ENCODE measurements around the gene CNOT6L.
A peak's percentile ranks its signal among the peaks of the same experiment; 100 is the strongest.
"Not testable (repeated sequence)": the region's sequence is repeated elsewhere in the genome, so short reads cannot be mapped to it uniquely, and the experiment has no call there.

Gene CNOT6L

DNA sequence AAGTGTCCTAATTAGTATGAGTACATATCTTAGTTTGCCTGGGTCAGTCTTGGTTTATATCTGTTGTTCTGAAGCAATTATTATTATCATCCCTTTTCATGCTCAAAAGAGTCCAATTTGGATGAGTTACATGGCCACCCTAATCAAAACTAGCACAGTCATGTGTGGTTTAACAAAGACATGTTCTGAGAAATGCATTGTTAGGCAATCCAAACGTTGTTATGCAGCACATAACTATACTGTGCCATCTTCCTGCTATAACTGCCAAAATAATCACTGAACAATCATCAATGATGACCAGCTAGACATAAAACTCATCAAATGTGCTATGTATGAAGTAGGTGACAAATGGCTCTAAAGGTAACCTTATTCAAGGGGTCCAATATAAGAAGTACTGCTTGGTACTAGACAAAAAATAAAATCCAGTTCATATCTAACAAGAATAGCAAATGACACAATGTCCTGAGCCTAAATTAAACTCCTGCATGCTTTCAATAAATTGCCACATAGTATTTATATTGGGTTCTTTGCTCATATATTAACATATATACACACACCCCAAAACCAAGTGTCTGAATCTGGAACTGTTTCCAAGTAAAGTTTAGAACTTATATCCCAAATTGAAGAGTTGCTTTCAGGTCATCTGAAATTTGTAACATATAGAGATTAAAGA, 41.9 kb downstream of the CNOT6L start:
- DNase-seq = no peak

DNA sequence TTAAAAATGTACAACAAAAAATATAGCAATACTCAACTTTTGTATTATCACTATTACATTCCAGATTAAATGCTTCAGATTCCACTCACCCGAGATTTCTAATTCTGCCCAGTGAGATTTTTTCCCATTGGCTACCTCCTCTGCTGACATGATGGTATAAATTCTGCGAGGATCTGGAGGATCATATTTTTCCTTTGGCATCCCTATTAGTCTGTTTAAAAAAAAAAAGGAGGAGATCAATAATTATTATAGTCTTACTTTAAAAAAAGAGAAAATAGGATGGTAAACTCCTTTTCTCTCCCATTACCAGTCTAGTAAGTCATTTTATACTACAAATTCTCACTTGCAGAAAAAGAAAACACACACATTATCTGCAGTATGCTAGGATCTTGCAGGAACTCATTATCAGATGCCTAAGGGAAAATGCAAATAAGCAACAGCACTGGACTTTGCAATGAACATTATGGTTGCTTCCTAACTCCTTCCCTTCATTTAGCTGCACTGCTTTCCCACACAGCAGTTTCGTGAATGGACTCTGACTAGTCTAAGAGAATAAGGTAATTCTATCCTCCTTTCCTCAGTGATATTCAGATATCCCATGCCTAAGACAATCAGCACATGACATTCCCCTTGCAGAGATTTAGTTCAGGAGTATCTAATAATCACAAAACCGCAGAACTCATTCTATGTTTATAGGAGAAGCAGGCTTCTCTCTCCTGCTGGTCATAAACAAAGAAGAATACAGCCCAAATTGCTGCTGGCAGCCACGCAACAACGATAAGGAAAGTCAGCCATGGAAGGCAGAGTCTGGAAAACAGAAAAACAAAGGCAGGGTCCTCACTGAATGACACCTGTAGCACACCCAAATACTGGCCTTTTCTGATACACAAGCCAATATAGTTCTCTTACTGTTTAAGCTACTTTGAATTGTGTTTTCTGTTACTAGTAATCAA, 42.7 kb downstream of the CNOT6L start:
- no peak for DNase-seq

DNA sequence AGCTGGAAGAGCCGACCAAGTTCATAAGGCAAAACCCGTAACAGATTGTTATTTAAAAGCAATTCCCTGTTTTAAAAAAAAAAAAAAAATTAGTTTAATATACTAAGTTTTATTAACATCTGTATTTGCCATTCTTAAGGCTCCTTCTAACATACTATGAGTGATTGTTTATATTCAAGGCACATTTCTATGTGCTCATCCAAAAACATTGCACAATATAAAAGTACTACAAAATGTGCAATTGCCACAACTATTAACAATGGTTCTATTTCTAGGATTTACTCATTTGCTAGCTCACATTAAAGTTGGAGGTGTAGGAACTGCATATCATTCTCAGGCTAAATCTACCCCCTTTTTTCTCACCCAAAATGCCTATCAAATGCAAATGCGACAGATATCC, 46.1 kb downstream of the CNOT6L start:
- DNase-seq = no peak

DNA sequence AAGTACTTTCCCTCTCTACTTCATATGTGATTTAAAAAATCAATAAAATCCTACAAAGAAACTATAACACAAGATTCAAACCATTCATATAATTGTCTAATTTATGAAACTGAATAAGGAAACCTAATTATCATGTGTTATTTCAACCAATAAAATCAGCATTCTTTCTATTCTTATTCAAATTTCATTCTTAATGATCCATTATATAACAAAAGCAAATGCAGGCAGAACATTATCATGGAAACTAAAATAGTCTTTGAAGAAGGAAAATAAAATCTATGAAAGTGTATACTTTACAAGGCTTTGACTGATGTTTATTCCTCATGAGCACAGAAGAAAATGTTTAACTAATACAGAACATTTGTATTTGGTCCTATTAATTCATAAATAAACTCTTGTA, 47.6 kb downstream of the CNOT6L start:
- no peak for DNase-seq

DNA sequence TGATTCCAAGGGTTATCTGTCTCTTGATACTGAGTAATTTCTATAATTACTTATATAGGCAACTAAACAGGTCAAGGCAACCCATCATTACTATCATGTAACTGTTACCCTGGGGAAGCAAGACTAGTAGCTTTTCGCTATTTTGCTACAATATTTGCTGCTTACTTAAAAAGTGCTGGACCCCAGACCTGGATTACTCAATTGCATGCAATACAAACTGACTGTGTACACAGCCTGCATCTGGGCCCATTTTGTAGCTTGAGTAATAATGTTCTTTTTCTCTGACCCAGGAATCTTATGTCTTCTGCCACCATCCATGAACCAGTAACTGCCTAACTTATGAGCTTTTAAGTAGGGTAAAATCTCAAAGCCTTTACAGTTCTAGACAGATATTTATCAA, 53.4 kb downstream of the CNOT6L start:
- DNase-seq = no peak

DNA sequence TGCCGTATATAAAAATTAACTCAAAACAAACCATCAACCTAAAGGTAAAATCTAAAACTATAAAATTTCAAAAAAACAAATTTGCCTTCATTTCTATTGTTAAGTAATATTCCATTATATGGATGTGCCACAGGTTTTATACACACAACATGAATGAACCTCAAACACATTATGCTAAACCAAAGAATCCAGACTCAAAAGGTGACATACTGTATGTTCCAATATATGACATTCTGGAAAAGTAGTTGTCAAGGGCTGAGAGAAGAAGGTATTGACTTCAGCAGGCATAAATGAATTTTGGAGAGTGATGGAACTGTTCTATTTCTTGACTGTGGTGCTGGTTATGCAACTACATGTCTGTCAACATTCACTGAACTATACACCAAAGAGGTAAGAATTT, 56.6 kb downstream of the CNOT6L start:
- DNase-seq = no peak

DNA sequence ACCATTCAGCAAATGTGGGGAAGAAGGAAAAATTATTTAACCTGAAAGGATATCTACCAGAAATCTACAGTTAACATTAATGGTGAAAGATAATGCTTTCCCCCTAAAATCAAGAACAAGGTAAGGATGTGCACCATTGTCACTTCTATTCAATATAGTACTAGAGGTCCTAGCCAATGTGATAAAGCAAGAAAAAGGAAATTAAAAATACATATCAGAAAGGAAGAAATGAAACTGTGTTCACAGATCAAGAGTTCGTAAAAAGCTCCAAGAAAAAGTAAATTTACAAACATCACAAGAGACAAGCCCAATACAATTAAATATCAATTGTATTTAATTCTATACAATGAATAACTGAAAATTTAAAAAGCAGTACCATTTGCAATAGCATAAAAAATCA, 57.6 kb downstream of the CNOT6L start:
- DNase-seq = no peak

DNA sequence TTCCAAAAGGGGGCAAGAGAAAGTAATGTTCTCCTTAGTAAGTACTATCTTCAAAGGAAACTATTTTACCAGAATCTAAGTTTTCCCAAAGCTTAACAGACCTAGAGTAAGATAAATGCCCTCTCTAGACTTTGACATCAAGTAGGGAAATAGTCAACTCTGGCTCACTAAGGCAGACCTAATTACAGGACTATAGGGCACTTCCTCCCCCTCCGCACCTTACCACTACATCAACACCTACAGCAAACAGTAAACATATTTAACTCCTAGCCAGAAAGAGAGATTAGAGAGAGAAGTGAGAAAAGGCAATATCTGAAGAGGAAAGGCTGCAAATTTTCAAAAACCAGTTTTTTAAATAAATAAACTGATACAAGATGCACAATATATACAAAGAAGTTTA, 60.4 kb downstream of the CNOT6L start:
- DNase-seq = no peak

DNA sequence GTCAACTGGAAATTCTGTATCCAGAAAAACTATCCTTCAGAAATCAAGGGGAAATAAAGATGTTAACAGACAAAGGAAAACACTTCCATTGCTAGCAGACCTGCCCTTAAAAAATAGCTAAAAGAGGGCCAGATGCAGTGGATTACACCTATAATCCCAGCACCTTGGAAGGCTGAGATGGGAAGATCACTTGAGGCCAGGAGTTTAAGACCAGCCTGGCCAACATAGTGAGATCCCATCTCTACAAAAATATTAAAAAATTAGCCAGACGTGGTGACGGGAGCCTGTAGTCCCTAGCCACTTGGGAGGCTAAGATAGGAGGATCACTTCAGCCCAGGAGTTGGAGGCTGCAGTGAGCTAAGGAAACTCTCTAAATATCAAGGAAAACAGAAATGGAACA, 67.4 kb downstream of the CNOT6L start:
- no peak for DNase-seq

DNA sequence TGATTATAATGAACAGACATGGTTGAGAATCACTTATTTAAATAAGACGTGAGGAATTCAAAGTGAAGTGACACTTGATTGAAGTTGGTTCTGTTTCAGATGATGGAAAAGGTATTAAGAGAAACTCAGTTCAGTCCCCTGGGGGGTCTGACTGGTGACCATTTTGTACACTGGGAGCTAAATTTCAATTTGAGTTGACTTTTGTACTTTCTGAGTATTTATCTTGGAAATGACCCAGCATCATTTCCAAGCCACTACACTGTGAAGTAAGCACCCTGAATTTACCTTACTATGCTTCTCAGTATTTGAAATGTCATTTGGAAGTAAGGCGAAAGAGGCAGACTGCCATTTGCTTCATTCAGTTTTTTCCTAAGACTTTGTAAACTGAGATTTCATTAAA, 73.4 kb downstream of the CNOT6L start:
- no peak for DNase-seq

DNA sequence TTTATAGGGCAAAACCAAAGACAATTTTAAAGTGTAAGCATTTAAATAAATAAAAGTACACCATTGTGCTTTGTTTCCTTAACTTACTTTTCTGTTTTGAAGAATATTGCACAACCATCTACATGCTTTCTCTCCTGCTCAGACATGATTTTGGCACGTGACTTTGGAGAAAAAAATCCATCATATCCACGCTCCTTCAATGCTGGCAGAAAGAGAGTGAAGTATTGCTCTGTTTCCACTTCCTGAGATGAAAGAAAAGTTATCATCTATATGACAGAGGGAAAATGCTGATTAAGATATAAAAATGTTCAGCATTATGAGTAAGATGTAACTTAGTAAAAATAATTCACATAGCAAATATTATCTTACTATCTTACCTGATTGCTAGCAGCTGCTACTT, 77.1 kb downstream of the CNOT6L start:
- no peak for DNase-seq

DNA sequence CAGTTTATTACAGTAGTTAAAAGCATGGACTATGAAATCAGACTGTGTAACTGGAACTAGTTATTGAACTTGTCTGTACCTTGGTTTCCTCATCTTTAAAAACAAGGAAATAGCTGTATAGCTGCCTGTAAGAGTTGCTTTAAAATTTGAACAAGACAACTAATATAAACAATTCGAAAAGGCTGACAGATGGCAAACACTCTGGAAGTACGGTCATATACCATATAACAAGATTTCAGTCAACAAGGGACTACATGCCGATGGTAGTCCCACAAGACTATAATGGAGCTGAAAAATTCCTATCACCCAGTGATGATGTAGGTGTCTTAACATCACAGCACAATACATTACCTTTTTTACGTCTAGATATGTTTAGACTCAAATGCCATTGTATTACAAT, 78.7 kb downstream of the CNOT6L start:
- DNase-seq = no peak

DNA sequence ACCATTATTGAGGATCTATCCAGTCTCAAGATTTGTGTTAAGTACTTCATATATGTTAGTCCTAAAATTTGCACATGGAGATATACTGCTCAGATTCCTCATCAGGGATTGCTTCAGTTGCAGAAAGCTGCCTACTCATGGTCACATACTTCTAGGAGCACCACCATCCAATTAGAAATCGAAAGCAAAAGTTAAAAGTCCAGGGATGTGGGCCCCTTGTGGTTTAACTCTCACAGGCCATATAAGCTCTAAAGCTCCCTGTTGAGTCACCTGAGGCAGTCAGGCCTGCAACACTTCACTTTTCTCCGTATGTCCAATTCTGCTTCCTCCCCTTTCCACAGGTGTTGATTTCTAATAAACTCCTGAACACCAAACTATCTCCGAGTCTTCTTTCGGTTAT, 84.2 kb downstream of the CNOT6L start:
- DNase-seq = peak; percentile 56

DNA sequence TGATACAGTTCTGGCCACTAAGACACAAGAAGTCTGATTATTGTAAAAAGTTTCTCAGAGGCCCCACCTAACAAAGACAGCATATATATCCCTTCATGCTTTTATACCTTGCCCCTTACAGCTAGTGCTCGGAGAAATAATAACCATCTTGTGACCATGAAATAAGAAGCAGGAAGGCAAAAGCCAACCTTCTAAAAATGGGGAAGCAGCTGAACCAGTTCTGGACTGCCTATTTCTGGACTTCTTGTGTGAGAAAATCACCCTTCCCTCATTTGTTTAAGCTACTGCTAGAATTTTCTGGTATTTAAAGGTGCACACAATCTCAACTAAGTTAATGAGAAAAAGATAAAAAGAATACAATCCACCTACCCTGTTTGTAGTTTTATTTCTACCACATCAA, 87.5 kb downstream of the CNOT6L start:
- DNase-seq = no peak

DNA sequence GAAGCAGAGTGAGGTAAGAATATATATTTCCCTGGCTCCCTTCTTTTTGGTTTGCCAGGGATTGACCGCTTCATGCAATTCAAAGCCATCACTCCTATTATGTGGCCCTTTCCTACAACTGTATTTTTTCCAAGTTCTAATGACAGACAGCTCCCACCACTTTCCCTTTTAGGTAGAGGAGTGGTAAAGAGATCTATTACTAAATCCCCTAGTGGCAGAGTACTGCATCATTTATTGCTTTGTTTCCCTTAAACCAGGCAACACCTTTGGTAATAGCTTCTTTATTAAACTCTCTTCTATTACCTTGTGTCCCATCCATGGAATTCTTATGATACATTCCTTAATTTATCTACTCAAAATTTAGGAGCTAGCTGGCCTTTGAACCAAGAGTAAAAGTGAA, 90.7 kb downstream of the CNOT6L start:
- no peak for DNase-seq

DNA sequence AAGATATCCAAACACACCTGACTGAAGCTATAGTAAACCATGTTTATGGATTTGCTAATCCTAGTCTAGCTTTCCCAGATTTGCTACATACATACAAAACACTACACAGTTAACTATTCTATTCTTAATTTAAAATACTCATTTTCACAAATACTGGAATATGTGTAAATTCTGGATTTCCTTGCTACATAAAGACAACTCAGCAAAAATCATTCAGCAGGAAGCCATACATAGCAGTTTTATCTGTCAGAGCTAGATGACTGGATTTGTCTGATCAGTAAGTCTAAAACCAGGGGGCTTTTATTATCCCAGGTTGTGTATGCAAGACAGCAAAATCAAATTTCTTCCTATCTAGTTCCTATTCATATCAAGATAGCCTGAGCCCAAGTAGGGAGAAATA, 98.1 kb downstream of the CNOT6L start:
- no peak for DNase-seq

DNA sequence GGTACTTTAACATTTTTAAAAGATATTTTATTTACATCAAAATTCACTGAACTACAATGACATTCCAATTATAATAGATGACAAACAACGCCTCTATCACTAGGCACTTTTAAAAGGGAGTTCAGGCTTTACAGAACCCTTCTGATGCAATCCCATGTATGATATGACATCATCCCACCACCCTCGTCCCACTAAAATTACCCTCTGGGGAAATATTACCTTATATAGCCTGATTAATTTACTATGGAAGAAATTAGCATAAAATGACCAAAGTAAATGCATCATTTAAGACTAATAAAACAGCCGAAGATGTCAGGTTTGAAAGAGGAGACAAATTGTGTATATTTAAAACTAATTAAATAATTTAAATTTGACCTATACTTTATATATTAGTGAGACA, 100.7 kb downstream of the CNOT6L start:
- DNase-seq = not testable (repeated sequence)

DNA sequence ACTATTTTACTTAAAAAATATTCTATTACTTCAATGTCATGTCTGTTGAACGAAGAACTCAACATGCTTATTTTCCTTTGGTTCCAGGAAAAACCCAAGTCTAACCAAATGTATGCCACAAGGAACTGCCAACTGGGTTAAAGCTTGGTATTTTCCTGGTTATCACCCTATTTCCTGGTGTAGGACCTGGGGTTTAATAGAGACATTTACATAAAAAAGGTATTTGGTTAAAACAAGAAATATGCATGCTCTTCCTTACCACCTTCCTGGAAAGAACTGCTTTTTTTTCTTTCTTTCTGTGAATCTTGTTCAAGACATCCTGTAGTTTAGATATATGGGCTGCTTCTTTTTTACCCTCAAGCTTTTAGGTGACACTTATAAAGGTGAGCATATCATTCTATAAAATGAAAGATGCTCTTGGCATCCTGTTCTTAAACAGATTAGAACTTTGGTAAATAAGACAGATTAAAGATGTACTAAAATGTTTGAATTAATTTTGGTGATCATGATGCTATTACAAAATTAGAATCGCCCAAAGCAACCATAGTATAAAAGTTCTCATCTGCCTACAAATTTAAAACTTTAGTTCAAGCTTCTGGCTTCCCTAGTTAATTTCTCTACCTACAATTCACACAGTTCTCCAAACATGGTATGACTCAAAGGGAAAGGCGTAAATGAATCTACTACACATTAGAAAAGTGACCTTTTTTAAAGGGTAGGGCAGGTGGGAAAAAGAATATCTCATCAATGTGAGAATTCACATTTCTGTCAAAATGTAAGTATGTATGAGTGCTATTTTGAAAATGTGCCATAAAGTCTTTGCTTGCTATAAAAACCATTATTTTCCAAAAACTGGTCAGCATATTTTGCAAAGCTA, 103.5 kb downstream of the CNOT6L start:
- DNase-seq = no peak

DNA sequence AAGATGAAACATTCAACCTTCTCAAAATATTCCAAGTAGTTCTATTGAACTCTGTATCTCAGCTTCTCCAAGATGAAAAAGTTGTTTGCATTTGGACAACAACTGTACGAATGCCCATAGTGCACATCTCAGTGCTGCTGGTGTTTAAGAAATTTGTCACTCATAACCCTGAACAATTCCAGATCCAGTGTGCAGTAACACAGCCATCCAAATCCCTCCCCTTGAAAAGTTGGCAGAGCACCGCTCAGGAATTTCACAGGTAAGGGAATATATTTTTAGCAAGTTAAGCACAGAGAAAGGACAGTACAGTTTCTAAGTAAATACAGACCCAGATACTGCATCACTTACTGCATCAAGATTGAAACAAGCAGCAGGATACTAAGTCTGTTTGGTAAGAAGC, 104.7 kb downstream of the CNOT6L start:
- DNase-seq = no peak

DNA sequence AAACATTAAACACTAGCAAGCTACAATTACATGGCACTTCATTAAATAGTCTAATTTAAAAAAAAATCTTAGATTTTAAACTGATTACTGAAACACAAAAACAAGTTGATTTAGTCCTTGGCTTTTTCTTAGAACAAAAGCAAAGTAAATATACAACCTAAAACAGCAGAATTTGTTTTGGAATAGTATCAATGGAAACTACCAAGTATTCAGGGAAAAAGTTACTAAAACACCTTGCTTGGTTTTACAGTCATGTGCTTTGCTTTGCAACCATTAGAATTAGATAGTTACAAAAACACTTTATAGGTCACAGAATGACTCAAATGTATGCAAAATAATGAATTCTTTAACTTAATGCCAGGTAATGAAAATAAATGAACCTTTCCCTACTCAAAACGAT, 105.3 kb downstream of the CNOT6L start:
- no peak for DNase-seq

DNA sequence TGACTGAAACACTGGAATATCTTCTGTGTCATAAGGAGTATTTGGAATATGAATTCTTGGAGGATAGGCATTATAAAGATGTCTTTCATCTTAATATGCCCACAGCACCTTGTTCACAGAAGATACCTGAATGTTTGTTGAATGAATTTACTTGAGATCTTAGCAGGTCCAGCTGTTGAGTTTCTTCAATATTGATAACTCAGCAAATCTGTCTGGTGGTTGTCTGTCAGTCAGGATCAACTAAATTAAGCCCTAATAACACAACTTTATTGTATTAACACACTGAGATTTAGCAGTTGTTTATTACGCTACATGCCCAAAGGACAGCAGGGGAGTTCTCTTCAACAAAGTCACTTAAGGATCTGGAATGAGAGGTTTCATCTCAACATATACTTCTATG, 106.5 kb downstream of the CNOT6L start:
- DNase-seq = no peak

DNA sequence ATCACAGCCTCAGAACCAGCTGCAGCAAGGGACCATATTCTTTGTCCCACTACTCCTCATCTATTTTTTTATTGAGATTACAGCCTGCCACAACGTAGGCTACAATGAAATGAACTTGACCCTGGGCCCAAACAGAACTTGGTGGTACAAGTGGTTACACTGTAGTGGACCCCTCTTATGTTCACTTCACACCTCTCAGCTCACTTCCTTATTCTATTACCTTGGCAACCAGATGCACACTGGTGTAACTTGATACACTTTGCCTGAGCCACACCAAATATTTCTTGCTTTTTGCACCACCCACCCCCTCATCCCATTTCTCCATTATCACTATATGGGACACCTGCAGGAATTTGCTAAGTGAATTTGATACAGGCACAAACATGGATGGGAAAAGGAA, 107.7 kb downstream of the CNOT6L start:
- DNase-seq = no peak

DNA sequence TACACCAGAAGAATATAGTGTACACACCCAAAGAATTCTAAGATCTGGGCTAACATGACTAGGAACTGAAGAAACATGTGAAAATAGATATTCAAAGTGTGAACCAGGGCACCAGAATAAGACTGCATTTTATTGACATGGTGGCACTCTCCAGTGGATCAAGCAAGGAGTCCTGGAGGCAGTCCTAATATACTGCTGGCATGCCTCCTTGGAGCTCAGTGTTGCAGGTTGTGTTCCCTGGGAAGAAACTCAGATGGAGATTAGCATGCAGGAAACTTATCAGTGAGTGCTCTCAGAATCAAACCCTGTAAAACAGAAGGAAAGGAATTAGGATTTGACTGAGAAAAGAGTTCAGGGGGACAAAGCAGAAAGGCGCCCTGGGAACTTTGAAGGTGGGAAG, 108.5 kb downstream of the CNOT6L start:
- DNase-seq = no peak

DNA sequence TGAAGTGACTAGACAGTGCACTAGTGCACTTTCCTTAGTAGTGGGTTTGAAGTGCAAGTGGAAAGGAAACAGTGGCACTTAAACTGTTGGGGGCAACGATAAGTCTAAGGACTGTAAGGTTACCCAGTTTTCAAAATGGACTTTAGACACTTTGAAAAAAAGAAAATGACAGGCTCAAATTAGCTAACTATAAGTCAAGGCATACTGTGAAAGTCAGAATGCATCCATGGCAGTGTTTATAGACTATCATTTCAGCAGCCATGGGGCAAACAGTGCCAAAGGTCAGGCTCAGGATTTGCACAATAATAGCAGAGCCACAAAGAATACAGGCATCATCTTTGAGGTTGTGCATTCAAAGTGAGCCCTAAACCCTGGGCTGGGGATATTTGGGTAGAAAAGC, 109.1 kb downstream of the CNOT6L start:
- no peak for DNase-seq
